Neuronal stem cell (in vitro differentiated cells): ENCODE results near the gene C14orf132.

Experiments used
- DNase-seq: peaks from one replicate; pipeline ENCODE4 v3.0.0-alpha.2; 2013; ENCODE audit warnings: low spot score
- H2AFZ ChIP-seq: one replicate; pipeline ENCODE4 v1.6.1; 2013; ENCODE audit warnings: mild to moderate bottlenecking, low read length, inconsistent platforms
- H2AK5ac ChIP-seq: 2 replicates; pipeline ENCODE4 v1.6.1; 2013; ENCODE audit warnings: low read depth, mild to moderate bottlenecking, inconsistent platforms, low read length, moderate library complexity, mixed read lengths
- H2BK120ac ChIP-seq: 2 replicates; pipeline ENCODE4 v1.6.1; 2013; ENCODE audit warnings: low read depth, mild to moderate bottlenecking, inconsistent platforms, low read length, moderate library complexity, mixed read lengths
- H2BK12ac ChIP-seq: one replicate; pipeline ENCODE4 v1.6.1; 2013; ENCODE audit warnings: low read length, inconsistent platforms
- H2BK15ac ChIP-seq: 2 replicates; pipeline ENCODE4 v1.6.1; 2013; ENCODE audit warnings: mild to moderate bottlenecking, low read length, inconsistent platforms, mixed read lengths
- H2BK5ac ChIP-seq: one replicate; pipeline ENCODE4 v1.6.1; 2013; ENCODE audit warnings: inconsistent platforms, mild to moderate bottlenecking, low read length, moderate library complexity
- H3K14ac ChIP-seq: one replicate; pipeline ENCODE4 v1.6.1; 2013; ENCODE audit warnings: low read length, inconsistent platforms
- H3K18ac ChIP-seq: 2 replicates; pipeline ENCODE4 v1.6.1; 2013; ENCODE audit warnings: low read length, inconsistent platforms
- H3K23ac ChIP-seq: 2 replicates; pipeline ENCODE4 v1.6.1; 2013; ENCODE audit warnings: low read depth, mild to moderate bottlenecking, mixed read lengths, low read length, inconsistent platforms; ENCODE audit not compliant: poor library complexity
- H3K27ac ChIP-seq: replicated peaks from 3 replicates; pipeline ENCODE4 v1.5.1; 2013; ENCODE audit warnings: low read length, inconsistent platforms
- H3K27me3 ChIP-seq, 3 experiments: 2 replicates each; pipeline ENCODE4 v1.6.1; 2013; ENCODE audit warnings: low read length in 3 of 3, mild to moderate bottlenecking in 2 of 3, inconsistent platforms in 1 of 3, low read depth in 1 of 3, mixed read lengths in 1 of 3, moderate library complexity in 1 of 3; ENCODE audit not compliant: control insufficient read depth in 3 of 3, insufficient read depth in 3 of 3
- H3K36me3 ChIP-seq, 2 donors: replicated peaks in 1 of 2; 2 replicates each; pipeline ENCODE4 v1.6.1; 2013; ENCODE audit warnings: low read length in 2 of 2; ENCODE audit not compliant: control insufficient read depth in 2 of 2, insufficient read depth in 2 of 2
- H3K4ac ChIP-seq: 2 replicates; pipeline ENCODE4 v1.6.1; 2013; ENCODE audit warnings: inconsistent platforms, mild to moderate bottlenecking, low read length, moderate library complexity
- H3K4me1 ChIP-seq, 2 donors: 1 replicate in 1 of 2; 2 replicates in 1 of 2; pipeline ENCODE4 v1.6.1; 2013; ENCODE audit warnings: low read length in 2 of 2, low read depth in 1 of 2; ENCODE audit not compliant: control insufficient read depth in 2 of 2, insufficient read depth in 1 of 2
- H3K4me2 ChIP-seq: one replicate; pipeline ENCODE4 v1.6.1; 2013; ENCODE audit warnings: mild to moderate bottlenecking, low read length, inconsistent platforms; ENCODE audit not compliant: insufficient read depth, poor library complexity, severe bottlenecking
- H3K4me3 ChIP-seq, 2 donors: 2 replicates each; pipeline ENCODE4 v1.5.1; 2013; ENCODE audit warnings: low read length in 2 of 2, mild to moderate bottlenecking in 2 of 2, inconsistent platforms in 1 of 2, moderate library complexity in 1 of 2
- H3K79me1 ChIP-seq: one replicate; pipeline ENCODE4 v1.6.1; 2013; ENCODE audit warnings: low read depth, mild to moderate bottlenecking, inconsistent platforms, low read length, moderate library complexity
- H3K9ac ChIP-seq: one replicate; pipeline ENCODE4 v1.6.1; 2013; ENCODE audit warnings: mild to moderate bottlenecking, low read depth, low read length, inconsistent platforms; ENCODE audit not compliant: poor library complexity
- H3K9me3 ChIP-seq, 2 donors: replicated peaks in 1 of 2; 2 replicates each; pipeline versions ENCODE3 to v1.6.1; 2013; ENCODE audit warnings: low read length in 2 of 2, mild to moderate bottlenecking in 2 of 2, inconsistent platforms in 1 of 2, low read depth in 1 of 2, mixed read lengths in 1 of 2, moderate library complexity in 1 of 2; ENCODE audit not compliant: control insufficient read depth in 2 of 2, insufficient read depth in 1 of 2
- H4K8ac ChIP-seq: one replicate; pipeline ENCODE4 v1.6.1; 2013; ENCODE audit warnings: low read depth, mild to moderate bottlenecking, inconsistent platforms, low read length, moderate library complexity
- H4K91ac ChIP-seq: one replicate; pipeline ENCODE4 v1.6.1; 2013; ENCODE audit warnings: low read length, low read depth, mild to moderate bottlenecking, inconsistent platforms; ENCODE audit not compliant: poor library complexity
- WGBS, 2 donors: extraction: QIAGEN DNeasy Blood & Tissue Kit; methylation state at CpG; one replicate each; pipeline ENCODE4 v1.1.7; 2013; ENCODE audit warnings: missing lambda C conversion rate in 2 of 2, mixed read lengths in 1 of 2; ENCODE audit not compliant: insufficient read length in 2 of 2, insufficient replicate concordance in 1 of 2; ENCODE audit errors: extremely low coverage in 2 of 2; 5-methylcytosine and 5-hydroxymethylcytosine counted together

C14orf132 gene

DNA sequence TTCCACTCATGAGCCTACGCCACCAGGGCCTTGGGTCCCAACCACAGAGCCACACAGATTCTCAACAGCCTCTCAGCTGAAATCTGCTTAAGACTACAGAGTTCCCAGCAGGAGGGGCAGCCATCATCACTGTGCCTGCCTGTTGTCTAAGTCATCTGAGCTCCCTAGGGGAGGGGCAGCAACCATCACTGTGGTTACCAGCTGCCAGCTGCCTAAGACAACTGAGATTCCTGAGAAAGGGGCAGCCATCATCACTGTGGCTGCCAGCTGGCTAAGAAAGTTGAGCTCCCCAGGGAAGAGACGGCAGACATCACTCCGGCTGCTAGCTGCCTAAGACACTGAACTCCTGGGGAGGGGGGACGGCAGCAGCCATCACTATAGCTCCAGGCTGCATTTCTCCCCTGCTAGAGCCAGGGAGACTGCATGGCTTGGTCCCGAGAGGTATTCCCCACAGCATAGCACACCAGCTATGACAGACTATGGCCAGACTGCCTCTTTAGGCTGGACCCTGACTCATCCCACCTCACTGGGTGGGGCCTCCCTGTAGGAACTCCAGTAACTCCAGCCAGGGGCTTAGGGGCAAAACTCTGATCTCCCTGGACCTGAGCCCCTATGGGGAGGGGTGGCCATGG is 37.2 kb upstream of the C14orf132 start:
- Histone ChIP-seq H4K91ac (no peak overlapping the region), H3K14ac (peak overlapping the region; percentile 1), H3K9ac (no peak overlapping the region), H3K36me3 (no peaks in the 10 kb centered on the region), H3K79me1 (no peaks in the 10 kb centered on the region), H3K4me1 (peaks cover 0 to 9% of the 10 kb centered on the region in 2 donors), H4K8ac (peak overlapping the region; percentile 58), H3K4me2 (no peak overlapping the region), H2BK120ac (no peak overlapping the region), H3K27me3 (peaks cover 0 to 3% (median 0%) of the 10 kb centered on the region in 3 experiments), H2BK15ac (no peak overlapping the region), H2BK12ac (peak overlapping the region; percentile 75), H3K23ac (no peak overlapping the region), H2BK5ac (no peak overlapping the region), H3K18ac (peak overlapping the region; percentile 50), H3K27ac (no peak overlapping the region), H3K9me3 (peaks cover 0 to 2% of the 10 kb centered on the region in 2 donors), H2AK5ac (no peak overlapping the region), H2AFZ (peak overlapping the region; percentile 20), H3K4me3 (no peak overlapping the region), H3K4ac (no peak overlapping the region)
- WGBS, 2 donors, result no CpG with 5 or more reads among the region's 5 CpGs
- DNase-seq, result no peak

- Histone ChIP-seq H3K18ac (peak overlapping the region; percentile 50), H3K27me3 (peaks cover 0 to 3% (median 0%) of the 10 kb centered on the region in 3 experiments), H2BK120ac (no peak overlapping the region), H2BK5ac (no peak overlapping the region), H3K36me3 (no peaks in the 10 kb centered on the region), H3K4me2 (no peak overlapping the region), H3K23ac (no peak overlapping the region), H3K79me1 (no peaks in the 10 kb centered on the region), H3K4ac (no peak overlapping the region), H3K4me1 (peaks cover 0 to 9% of the 10 kb centered on the region in 2 donors), H2BK12ac (no peak overlapping the region), H2BK15ac (no peak overlapping the region), H2AK5ac (no peak overlapping the region), H3K4me3 (no peak overlapping the region), H3K9ac (no peak overlapping the region), H4K91ac (no peak overlapping the region), H3K9me3 (peaks cover 0 to 2% of the 10 kb centered on the region in 2 donors), H3K27ac (no peak overlapping the region), H2AFZ (no peak overlapping the region), H3K14ac (no peak overlapping the region), H4K8ac (no peak overlapping the region)
- no CpG with 5 or more reads among the region's 2 CpGs for WGBS, 2 donors
- no peak for DNase-seq
Observed at GRCh38 chr14:96002498-96002884, 36.7 kb upstream of the C14orf132 start.

- WGBS, 2 donors, result no CpG with 5 or more reads among the region's 1 CpG
- H3K4me3 ChIP-seq, result no peak overlapping the region
Observed at GRCh38 chr14:96011131-96011530, 28.0 kb upstream of the C14orf132 start.

GRCh38 chr14:96011607-96012006 is 27.6 kb upstream of the C14orf132 start:
- H3K18ac ChIP-seq, result no peak overlapping the region
- no peaks in the 10 kb centered on the region for H3K4me1 ChIP-seq
- H3K14ac ChIP-seq, result no peak overlapping the region
- H2AK5ac ChIP-seq, result no peak overlapping the region
- no peak overlapping the region for H2BK5ac ChIP-seq
- no peak overlapping the region for H4K8ac ChIP-seq
- H2BK15ac ChIP-seq, result no peak overlapping the region
- no peak overlapping the region for H3K4me3 ChIP-seq
- H2BK12ac ChIP-seq, result no peak overlapping the region
- H3K27me3 ChIP-seq, result peaks cover 0 to 14% (median 0%) of the 10 kb centered on the region in 3 experiments
- no peaks in the 10 kb centered on the region for H3K36me3 ChIP-seq
- no peak overlapping the region for H2AFZ ChIP-seq
- DNase-seq, result no peak
- no peak overlapping the region for H2BK120ac ChIP-seq
- H3K9me3 ChIP-seq, result peaks cover 10% of the 10 kb centered on the region in 2 donors
- H3K4ac ChIP-seq, result no peak overlapping the region
- no peak overlapping the region for H4K91ac ChIP-seq
- no peak overlapping the region for H3K23ac ChIP-seq
- no peak overlapping the region for H3K27ac ChIP-seq
- H3K9ac ChIP-seq, result no peak overlapping the region
- H3K79me1 ChIP-seq, result no peaks in the 10 kb centered on the region
- no peak overlapping the region for H3K4me2 ChIP-seq

More at GRCh38 chr14:96011131-96011530, 28.0 kb upstream of the C14orf132 start:
- no peak overlapping the region for H2AK5ac ChIP-seq
- DNase-seq, result no peak
- no peak overlapping the region for H2AFZ ChIP-seq
- no peak overlapping the region for H3K4ac ChIP-seq
- H3K36me3 ChIP-seq, result no peaks in the 10 kb centered on the region
- H3K27ac ChIP-seq, result no peak overlapping the region
- H3K14ac ChIP-seq, result no peak overlapping the region
- H3K9ac ChIP-seq, result no peak overlapping the region
- H3K27me3 ChIP-seq, result peaks cover 0 to 10% (median 0%) of the 10 kb centered on the region in 3 experiments
- no peak overlapping the region for H3K23ac ChIP-seq
- H3K18ac ChIP-seq, result no peak overlapping the region
- H3K4me1 ChIP-seq, result no peaks in the 10 kb centered on the region
- H3K79me1 ChIP-seq, result no peaks in the 10 kb centered on the region
- H2BK5ac ChIP-seq, result no peak overlapping the region
- peaks cover 10% of the 10 kb centered on the region in 2 donors for H3K9me3 ChIP-seq
- H4K8ac ChIP-seq, result no peak overlapping the region
- no peak overlapping the region for H2BK12ac ChIP-seq
- H2BK120ac ChIP-seq, result no peak overlapping the region
- no peak overlapping the region for H4K91ac ChIP-seq
- H2BK15ac ChIP-seq, result no peak overlapping the region
- no peak overlapping the region for H3K4me2 ChIP-seq
